ENCODE data around the gene HACE1. TPM values are rescaled to one million over a fixed set of nuclear protein-coding genes. Genes with fewer than 3 reads are reported as not detected.
"Not testable (repeated sequence)": the region's sequence is repeated elsewhere in the genome, so short reads cannot be mapped to it uniquely, and the experiment has no call there.

HACE1 gene
- polyA plus RNA-seq, 10 donors: 6.1 to 12.2 (median 9.0) TPM

DNA sequence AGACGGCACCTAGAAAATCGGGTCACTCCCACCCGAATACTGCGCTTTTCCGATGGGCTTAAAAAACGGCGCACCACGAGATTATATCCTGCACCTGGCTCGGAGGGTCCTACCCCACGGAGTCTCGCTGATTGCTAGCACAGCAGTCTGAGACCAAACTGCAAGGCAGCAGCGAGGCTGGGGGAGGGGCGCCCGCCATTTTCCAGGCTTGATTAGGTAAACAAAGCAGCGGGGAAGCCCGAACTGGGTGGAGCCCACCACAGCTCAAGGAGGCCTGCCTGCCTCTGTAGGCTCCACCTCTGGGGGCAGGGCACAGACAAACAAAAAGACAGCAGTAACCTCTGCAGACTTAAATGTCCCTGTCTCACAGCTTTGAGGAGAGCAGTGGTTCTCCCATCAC, 122.2 kb downstream of the HACE1 start:
- not testable (repeated sequence) for DNase-seq

DNA sequence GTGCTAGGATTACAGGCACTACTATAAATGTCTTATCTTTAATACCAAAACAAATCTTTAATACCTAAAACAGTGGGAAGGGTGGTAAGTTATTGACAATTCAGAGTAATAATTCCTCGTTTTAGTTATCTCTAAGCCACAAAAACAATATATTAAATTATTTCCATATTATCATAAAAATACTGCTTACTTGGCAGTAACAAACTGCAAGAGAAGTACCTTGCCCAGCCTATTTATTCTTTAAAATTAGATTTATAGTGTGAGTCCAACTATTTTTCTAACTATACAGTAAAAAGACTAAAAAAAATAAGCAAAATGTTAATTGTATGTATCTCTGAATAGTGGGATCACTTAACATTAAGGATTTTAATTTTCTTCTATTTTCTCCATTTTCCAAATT, 123.2 kb downstream of the HACE1 start:
- DNase-seq: no peak

DNA sequence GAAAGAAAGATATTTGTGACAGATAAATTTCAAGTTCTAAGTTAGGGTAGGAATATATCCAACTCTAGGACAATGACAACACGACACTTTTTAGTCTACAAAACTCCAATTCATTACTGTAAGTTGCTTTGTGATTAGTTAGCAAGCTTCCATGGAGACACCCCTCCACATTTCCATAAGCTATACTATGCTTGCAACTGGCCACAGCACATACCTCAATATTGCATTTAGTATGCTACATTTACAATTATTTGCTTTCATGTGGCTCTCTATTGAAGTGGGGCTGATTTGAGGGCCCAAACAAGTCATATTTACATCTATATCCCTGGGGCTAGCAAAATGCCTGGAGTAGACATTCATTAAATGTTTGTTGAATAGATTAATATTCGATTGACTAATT, 129.3 kb downstream of the HACE1 start:
- DNase-seq: no peak

DNA sequence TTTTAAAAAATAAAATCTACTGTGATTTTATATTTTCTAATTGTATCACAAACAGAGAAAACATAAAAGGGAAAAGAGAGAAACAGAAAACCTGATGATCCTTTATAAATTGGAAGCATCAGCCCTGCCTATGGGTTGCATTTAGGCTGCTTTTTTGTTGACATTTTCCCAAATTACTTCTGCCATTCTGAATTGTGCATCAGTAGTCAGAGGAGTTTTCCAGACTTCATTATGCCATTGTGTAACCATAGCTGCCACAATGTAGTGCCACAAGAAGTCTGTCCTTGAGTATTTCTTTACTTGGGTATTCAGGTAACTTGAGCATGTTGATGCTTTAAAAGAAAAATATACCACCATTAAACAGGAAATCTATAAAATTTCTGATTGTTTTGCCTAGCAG, 130.3 kb downstream of the HACE1 start:
- DNase-seq: no peak

DNA sequence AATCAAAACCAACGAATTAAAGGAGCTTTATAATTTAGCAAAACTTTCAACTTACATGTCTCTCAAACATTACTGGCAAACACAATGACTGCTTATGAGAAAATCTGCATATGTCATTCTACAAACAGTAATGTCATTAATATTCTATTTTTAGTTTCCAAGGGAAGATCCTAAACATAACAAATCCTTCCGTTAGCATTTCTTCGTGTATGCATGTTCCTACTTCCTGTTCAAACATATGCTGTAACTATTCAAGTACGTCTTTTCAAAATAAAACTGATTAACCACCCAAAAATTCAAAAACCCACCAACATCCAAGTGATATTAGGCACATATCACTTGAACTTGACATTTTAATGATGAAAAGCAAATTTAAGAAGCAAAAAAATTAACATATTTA, 131.3 kb downstream of the HACE1 start:
- peak in 2 of 3 donors; percentile 8 to 11 for DNase-seq

DNA sequence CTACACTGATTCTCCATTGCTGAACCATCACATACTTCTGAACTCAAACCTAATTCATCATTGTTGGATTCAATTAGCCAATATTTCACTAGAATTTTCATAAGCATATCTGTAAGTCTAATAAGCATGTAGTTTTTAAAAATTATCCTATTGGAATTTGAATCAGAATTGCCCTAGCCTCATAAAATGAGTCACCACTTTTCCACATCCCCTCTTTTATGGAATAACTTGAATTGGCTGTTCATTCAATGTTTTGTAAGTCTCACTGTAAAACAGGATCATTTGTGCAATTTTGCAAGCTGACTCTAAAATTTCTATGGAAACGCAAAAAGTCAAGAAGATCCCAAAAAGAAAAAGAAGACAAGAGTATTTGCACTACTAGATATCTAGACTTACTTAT, 141.0 kb downstream of the HACE1 start:
- DNase-seq: no peak

DNA sequence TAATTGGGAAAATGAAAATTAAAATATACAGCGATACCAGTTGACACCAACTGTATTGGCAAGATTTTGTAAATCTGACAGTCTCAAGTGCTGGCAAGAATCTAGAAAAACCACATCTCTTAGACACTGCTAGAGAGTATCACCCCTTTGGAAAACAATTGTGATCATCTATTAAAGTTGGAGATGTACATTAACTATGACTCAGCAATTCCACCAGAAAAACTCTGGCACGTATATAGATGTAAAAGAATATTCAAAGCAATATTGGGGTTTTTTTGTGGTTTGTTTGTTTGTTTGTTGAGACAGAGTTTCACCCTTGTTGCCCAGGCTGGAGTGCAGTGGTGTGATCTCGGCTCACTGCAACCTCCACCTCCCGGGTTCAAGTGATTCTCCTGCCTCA, 142.9 kb downstream of the HACE1 start:
- no peak for DNase-seq

DNA sequence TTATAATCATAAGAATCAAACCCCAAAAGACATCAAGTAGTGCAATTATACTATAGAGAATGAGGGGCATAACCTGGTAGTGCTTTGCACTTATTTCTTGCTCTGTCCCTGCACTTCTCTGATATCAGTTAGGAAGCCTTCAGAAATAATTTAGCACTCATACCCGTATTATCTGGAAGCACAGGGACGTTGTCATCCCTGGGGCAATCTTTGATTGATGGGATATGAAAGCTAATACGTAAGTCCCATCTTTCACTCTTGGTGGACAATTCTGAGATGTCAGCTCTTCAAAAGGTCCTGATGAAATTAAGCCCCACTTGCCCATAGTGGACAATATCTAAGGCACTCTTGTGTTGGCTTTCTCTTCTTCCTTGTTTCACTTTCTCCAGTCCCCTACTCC, 144.9 kb downstream of the HACE1 start:
- no peak for DNase-seq

DNA sequence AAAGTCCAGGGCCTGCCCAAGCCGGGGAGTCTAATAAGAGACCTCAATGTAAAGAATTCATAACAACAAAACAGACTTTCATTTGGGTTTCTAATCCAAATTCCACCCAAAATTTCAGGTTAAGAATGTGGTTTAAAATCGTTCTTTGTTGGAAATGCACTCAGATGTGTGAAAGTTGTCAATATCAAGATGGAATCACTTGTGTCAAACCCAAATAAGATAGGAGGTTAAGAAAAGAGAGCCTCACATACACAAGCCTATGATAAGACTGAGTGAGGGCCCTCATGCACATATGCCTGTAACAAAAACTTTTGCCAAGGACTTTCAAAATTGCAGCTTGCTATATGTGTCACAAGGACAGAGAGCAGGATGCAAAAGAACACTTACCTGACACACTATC, 145.7 kb downstream of the HACE1 start:
- DNase-seq: no peak

DNA sequence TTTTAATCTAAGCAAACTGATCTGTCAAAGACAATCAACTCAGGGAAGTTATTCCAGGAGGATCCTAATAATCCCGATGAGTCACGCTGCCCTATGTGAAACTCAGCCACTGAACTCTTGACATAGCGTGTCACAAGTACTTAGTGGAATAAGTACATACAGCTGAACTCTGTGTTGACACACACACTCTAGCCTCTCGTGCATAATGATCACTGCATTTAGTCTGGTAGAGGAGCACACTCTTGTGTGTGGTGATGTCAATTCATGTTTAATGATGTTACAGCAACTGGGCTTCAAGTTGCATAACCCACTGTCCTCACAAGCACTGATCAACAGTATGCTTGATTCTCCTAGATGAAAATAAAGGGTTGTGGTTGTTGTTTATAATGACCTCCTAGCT, 148.3 kb downstream of the HACE1 start:
- DNase-seq: peak in 1 of 3 donors; percentile 35

DNA sequence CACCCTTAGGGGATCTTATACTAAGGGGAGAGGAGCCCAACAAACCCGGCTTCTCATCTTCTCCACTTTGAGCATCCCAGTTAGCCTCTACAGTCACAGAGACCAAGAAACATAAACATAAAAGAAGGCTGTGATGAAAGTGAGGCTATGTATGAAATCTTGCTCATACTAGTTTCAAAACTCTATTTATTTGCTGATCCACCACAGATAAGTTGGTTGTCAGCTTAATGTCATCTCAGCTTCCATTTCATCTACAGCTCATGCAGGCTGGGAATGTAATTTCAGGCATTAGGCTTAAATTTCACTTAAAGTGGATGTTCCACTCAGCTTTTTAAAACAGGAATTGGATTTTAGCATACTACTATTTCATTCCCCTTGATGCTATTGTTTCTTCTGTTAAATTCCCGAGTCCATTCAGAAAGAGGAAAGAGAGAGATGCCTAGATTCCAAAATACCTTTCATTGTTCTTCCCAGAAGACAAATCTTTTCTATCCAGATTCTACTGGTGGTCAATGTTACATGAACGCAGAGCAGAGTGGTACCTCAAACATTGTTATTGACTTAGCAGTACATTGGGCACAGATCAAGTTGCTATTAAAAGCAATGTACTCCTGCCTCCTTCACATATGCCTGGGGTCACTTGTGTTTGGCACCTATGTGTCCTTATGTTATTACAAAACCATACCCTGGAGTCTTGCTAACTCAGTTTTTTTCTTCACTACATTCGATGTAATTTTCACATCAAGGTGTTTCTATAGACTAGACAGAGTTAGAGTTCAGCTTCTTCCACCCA, 149.0 kb downstream of the HACE1 start:
- DNase-seq: no peak

DNA sequence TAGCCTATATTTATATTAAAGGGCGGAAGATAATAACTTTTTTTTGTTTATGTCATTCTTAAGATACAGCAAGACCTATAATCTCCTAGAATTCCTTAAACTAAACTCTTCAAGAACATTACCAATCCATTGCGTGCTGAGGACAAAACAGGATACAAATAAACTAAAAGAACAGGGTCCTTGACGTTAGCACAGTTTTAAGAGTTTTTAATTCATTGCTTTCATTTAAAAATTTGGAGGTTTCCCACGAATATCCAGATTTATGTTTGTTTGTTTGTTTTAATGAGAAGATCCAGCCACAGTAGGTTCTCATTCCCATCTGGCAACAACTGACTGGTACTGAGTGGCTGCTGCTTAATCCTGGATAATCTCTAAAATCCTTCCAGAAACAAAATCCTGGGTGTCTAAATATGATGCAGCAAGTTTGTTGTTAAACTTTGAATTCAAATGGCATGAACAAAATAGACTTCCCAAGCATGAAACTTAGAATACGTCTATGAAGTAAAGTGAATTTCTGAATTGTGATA, 153.7 kb downstream of the HACE1 start:
- DNase-seq: no peak

DNA sequence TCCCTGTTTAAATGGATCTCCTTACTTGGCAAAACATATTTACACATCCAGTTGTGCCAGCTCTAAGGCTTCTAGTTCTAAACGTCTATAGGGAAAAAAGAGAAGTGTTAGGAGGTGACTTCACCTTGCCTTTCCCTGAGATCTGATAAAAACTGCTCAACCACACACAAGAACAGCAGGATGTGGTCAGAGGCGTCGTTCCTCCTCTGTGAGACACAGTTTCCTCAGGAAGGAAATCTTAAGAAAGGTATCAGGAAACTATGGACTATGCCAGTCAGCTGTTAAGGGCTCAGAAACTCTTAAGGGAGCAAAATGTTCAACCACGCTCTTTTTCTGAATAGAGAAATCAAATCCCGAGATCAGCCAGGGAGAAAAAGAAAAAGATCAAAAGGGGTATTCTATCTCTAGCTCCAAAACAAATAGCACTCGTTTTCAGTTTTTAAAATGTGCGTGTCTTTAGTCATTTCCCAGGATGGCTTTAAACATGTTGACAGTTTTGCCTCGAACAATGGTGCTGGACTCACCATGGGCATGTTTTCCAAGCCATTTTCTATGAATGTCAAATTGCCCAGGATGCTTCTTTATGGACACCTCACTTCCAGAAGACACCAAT, 154.5 kb downstream of the HACE1 start:
- DNase-seq: peak; percentile 9 to 34 (median 28)

DNA sequence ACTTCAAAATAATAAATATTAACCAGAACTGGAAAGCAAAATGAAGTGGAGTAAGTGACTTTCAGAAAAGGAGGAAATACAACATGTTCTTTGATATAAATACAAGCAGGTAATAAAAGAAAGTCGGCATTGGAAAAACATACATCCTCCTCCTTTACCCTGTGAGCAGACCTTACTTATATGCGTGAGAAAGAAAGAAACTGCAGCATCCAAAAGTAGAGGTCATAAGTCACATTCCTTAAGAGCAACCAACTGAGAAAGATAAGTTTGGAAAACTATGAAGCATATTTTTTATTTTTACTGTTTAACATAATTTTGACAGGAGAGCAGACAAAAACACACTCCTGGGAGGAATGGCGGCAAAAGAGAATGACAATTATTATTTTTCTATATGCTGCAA, 155.5 kb downstream of the HACE1 start:
- no peak for DNase-seq

DNA sequence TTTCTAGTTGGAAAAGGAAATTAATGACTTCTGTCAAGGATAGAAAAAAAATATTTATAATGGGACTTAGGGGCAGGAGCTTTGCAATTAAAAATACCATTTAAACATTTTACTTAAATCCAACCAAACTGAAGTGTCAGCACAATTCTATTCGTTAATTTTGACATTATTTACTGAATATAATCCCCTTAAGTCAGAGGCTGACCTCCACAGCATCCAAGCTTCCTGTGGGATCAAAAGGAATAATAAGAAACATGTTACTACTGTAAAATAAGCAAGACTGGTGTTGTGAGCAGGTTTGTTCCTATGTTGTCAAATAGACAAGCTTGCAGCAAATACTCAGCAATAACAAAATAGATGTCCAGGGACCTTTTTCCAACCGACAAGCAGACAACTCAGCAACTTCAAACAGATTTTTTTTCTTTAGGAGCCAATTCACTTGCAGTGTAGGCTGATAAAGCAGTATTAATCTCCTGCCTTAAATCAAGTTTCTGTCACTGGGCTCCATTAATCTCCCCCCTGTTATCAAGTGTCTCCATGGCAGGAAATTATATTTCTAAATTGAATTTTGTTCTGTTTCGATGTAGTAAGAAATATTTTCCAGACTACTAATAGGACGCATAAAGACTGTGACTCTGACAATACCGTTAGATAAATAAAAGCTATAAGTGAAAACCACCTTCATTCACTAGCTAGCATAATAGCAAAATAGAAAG, 157.4 kb downstream of the HACE1 start:
- no peak for DNase-seq

DNA sequence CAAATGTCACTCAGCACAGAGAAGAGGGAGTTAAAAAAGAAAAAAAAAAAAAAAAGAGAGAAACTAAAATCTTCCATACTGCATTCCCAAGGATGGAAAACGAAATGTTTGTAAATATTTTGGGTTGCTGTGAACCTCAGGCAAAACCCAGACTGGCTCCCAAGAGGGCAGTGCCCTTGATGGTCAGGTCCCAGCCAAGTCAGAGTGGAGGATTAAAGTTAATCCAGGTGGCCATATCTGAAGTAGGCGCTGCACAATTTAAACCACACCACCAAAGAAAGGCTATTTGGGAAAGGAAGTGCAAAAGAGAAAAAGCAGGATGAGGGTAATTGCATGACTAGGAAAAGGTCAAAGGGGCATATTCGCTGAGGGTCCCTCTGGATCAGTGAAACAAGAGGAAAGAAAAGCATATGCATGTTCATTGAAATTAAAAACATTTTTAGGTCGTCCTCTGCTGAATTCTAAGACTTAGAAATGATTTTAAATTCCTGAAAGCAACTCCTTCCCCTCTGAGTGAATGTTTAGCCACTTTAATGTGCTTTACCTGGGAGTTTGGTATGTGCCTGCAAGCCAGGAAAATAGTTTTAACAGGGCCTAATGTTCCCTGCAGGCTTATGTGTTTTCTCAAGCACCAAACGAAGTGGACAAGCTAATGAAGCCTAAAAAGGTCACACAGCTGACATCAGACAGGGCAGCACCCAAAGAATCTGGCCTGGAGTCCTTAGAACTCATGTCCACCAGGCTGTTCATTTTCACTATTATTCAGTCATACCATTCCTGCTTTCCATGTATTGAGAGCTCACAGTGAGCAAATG, 159.1 kb downstream of the HACE1 start:
- no peak for DNase-seq

DNA sequence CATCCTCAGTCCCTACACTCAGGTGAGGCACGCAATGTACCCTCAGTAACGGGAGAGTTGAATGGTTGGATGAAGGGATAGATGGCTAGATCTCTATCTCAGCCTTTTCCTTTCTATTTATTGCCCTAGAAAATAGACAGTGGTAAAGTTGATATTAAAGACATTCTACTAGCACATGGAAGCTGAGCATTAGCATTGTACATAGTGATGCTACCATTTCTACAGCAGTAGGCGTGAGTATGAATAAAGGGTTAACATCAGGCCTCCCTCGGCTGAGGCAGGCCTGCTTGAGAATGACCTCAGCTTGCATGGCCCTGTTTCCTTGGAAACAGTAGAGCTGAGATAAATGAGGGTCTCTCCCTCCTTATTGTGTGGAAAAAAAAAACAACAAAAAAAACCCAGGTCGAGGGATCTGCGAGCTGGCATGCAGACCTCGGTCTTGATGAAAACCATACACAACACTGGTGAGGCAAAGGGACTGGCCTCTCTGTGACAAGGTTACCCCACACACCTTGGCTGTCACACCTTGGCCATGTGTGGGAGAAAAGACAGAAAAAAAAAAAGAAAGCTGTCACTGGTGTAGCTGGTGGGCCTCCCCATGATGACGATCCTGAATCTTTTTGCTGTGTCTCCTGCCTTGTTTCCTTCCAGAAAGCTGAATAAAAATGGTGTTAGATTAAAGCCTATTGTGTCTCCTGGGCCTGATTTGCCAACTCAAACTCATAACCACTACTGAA, 160.0 kb downstream of the HACE1 start:
- no peak for DNase-seq

DNA sequence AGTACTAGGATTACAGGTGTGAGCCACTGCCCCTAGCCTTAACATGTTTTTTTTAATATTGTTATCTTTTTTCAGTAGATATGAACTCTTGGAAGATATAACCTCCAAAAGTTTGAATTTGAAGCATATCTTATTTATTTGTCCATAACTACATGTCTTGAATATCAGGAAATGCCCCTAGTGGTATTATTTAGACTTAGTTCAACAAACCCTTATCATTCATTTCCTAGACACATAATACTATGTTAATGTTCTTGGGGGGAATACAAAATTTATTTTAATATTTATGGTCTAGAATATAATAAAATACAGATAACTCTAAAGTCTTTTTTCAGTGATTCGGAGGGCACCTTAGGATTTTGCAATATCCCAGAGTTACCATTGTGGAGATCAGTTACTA, 160.7 kb downstream of the HACE1 start:
- DNase-seq: no peak

DNA sequence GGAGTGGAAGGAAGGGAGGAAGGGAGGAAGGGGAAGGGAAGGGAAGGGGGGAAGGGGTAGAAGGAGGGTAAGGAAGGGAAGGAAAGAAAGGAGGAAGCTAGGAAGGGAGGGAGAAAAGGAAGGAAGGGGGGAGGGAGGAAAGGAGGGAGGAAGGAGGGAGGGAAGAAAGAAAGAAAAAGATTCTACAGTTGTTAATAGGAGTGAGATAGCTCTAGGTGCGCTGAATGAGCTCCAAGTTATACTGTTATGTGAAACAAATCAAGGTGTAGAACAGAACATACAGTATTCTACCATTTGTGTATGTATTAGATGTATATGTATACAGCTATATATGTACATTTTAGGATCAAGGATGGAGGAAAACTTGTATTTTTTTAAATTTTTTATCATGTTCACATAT, 167.7 kb downstream of the HACE1 start:
- no peak for DNase-seq

DNA sequence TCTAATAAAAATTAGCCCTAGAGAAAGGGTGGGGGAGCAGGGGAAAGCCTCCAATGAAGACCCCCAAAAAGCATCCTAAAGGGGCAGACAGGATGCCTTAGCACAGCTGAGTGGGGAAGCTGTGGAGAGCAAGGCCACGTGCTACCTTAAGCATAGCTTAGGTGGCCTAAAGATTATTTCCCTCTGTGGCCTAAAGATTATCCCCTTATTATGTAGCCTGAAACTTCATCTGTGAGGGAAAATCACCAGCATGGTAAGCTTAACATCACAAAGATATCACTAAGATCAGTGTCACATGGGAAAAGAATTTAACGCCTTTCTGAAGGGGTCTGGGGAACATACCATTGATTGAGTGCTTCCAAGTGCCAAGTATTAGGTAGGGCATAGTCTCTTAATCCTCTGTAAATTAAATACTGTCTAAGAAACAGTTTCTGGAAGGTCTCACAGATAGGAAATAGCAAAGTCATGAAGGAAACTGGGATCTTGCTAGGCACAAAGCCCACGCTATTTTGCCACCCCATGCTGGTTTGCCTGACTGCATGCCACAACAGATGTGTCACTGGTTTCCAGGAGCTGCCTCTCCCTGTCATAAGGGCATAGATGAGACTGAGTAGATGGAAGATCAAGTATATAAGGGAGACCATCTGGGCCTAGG, 170.0 kb downstream of the HACE1 start:
- DNase-seq: peak in 1 of 3 donors; percentile 33

Measured in muscle of back (tissue), 11 donors.